SK-N-SH treated with all-trans-retinoic acid at 6 μM for 48 hours (cell line): Measurements from ENCODE around the gene MAP7D2.

Source experiments
- ATAC-seq: fragments of 200-7000 bp; cut with Tn5 transposase; 3 replicates; pipeline ENCODE4 v1.9.1; 2020; ENCODE audit warnings: mild to moderate bottlenecking, moderate library complexity
- BACH2 ChIP-seq: fragments of 250-450 bp; sonication (Bioruptor Pico); IDR thresholded peaks from 2 replicates; pipeline ENCODE4 v1.9.0; 2021; ENCODE audit warnings: mild to moderate bottlenecking, borderline replicate concordance
- CSDC2 ChIP-seq: fragments of 250-450 bp; sonication (Bioruptor Pico); IDR thresholded peaks from 2 replicates; pipeline ENCODE4 v1.5.0; 2020; ENCODE audit warnings: mild to moderate bottlenecking, moderate library complexity
- ESRRG ChIP-seq: fragments of 250-450 bp; sonication (Bioruptor Pico); IDR thresholded peaks from 2 replicates; pipeline ENCODE4 v1.6.1; 2021; ENCODE audit warnings: mild to moderate bottlenecking
- GLIS3 ChIP-seq: fragments of 250-450 bp; sonication (Bioruptor Pico); IDR thresholded peaks from 2 replicates; pipeline ENCODE4 v1.5.0; 2020; ENCODE audit warnings: mild to moderate bottlenecking, moderate library complexity
- ISL1 ChIP-seq: fragments of 250-450 bp; sonication (Bioruptor Pico); IDR thresholded peaks from 2 replicates; pipeline ENCODE4 v2.1.2; 2022; ENCODE audit warnings: mild to moderate bottlenecking, moderate library complexity
- PPARA ChIP-seq: fragments of 250-450 bp; sonication (Bioruptor Pico); IDR thresholded peaks from 2 replicates; pipeline ENCODE4 v1.5.0; 2020; ENCODE audit warnings: mild to moderate bottlenecking, borderline replicate concordance
- TOX ChIP-seq: fragments of 250-450 bp; sonication (Bioruptor Pico); IDR thresholded peaks from 2 replicates; pipeline ENCODE4 v1.8.0; 2021; ENCODE audit warnings: mild to moderate bottlenecking, moderate library complexity, borderline replicate concordance
- ZC3H10 ChIP-seq: fragments of 250-450 bp; sonication (Bioruptor Pico); IDR thresholded peaks from 2 replicates; pipeline ENCODE4 v1.5.1; 2021; ENCODE audit warnings: mild to moderate bottlenecking, moderate library complexity
- ZFP3 ChIP-seq: fragments of 250-450 bp; sonication (Bioruptor Pico); IDR thresholded peaks from 2 replicates; pipeline ENCODE4 v1.5.0; 2020; ENCODE audit warnings: mild to moderate bottlenecking, moderate library complexity
- ZNF565 ChIP-seq: fragments of 450-650 bp; formaldehyde crosslinking; conservative IDR thresholded peaks from 2 replicates; pipeline ENCODE4 v1.5.0; 2020; ENCODE audit warnings: low read depth, mild to moderate bottlenecking, moderate library complexity
- ZNF70 ChIP-seq: fragments of 450-650 bp; formaldehyde crosslinking; IDR thresholded peaks from 2 replicates; pipeline ENCODE4 v1.5.0; 2020; ENCODE audit warnings: mild to moderate bottlenecking, moderate library complexity
- TF ChIP-seq, protein P1 (sequence below): fragments of 250-450 bp; sonication (Bioruptor Pico); IDR thresholded peaks from 2 replicates; pipeline ENCODE4 v1.5.1; 2020; ENCODE audit warnings: low read depth, mild to moderate bottlenecking, moderate library complexity

Gene MAP7D2

DNA sequence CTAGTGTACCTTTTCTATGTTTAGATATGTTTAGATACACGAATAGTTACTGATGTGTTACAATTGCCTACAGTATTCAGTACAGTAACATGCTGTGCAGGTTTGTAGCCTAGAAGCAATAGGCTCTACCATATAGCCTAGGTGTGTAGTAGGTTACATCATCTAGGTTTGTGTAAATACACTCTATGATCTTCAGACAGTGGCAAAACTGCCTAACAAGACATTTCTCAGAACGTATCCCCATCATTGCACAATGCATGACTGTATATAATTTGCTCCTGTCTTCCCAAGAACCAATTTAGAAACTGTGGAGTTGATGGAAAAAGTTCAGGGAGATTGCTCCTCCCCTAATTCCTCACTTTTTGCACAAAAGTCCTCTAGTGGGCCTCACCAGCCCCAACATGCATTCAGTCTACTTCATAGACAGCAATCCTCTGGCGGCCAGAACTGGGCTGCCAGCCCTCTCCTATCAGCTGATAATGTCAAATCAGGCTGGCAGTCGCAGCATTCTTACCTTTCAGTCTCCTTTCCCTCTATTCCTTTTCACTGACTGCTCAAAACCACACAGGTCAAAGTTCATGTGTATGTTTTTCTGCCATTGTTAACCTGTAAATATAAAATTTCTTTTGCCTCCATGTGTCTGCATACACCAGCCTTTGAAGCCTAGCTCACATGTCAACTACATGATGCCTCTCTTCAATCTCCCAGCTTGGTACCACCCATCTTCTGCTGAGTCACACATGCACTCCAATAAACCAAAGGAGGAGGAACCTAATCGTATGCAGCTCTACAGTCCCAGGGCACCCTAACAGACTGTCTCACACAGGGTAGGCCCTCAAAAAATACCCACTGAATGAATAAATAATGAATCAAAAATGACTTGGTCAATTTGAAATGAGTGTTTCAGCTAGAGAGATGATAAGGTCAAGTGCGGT, 157.9 kb downstream of the MAP7D2 start:
- TF ChIP-seq ISL1 (CRISPR knock-in tag): no peak

DNA sequence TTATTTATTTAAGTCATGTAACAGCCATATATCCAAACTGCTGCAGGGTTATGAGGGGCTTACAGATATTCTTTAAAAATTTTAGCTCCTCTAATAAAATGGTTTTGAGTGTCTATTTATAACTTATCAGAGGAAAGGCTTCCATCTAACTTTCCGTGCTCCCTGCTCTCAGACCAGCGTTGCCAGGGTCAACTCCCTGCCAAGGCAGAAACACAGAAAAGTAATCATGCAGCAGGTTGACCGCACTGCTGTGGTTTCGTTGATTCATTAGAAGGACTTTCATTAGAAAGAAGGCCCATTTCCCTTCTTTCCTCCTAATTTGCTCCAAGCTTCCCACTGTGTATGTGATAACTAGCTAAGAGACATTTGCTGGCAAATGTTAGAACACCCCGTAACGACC, 159.8 kb downstream of the MAP7D2 start:
- ATAC-seq: no peak
- TF ChIP-seq ESRRG (CRISPR knock-in tag) (no peak), TOX (CRISPR knock-in tag) (no peak), ZC3H10 (CRISPR knock-in tag) (no peak), CSDC2 (CRISPR knock-in tag) (no peak), ZFP3 (CRISPR knock-in tag) (no peak), ZNF565 (CRISPR knock-in tag) (no peak), ZNF70 (CRISPR knock-in tag) (no peak), ISL1 (CRISPR knock-in tag) (no peak), BACH2 (no peak), GLIS3 (CRISPR knock-in tag) (no peak), PPARA (CRISPR knock-in tag) (no peak)
- TF ChIP-seq, protein P1, sequence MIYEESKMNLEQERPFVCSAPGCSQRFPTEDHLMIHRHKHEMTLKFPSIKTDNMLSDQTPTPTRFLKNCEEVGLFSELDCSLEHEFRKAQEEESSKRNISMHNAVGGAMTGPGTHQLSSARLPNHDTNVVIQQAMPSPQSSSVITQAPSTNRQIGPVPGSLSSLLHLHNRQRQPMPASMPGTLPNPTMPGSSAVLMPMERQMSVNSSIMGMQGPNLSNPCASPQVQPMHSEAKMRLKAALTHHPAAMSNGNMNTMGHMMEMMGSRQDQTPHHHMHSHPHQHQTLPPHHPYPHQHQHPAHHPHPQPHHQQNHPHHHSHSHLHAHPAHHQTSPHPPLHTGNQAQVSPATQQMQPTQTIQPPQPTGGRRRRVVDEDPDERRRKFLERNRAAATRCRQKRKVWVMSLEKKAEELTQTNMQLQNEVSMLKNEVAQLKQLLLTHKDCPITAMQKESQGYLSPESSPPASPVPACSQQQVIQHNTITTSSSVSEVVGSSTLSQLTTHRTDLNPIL: no peak

More for the DNA sequence above, 157.9 kb downstream of the MAP7D2 start:
- no peak for ATAC-seq
